HepG2 (cell line): Measurements from ENCODE around the gene PRR36. TPM values are rescaled to one million over a fixed set of nuclear protein-coding genes. Genes with fewer than 3 reads are reported as not detected.
A peak's percentile ranks its signal among the peaks of the same experiment; 100 is the strongest.

Experiments used
- ATRX ChIP-seq: sonication (generic); formaldehyde crosslinking; IDR thresholded peaks from 2 replicates; pipeline ENCODE4 v1.4.0; 2020; ENCODE audit warnings: missing genetic modification reagents, borderline replicate concordance
- EEA1 ChIP-seq: sonication (generic); formaldehyde crosslinking; IDR thresholded peaks from 2 replicates; pipeline ENCODE4 v1.5.1; 2020; ENCODE audit warnings: mild to moderate bottlenecking, missing genetic modification reagents, borderline replicate concordance
- HNRNPUL1 ChIP-seq: fragments of 200-400 bp; formaldehyde crosslinking; IDR thresholded peaks from 2 replicates; pipeline ENCODE4 v1.6.1; 2017; ENCODE audit warnings: low read depth, mild to moderate bottlenecking, low read length, moderate library complexity
- JARID2 ChIP-seq: sonication (generic); formaldehyde crosslinking; IDR thresholded peaks from 2 replicates; pipeline ENCODE4 v1.8.1; 2023; ENCODE audit warnings: missing genetic modification reagents, inconsistent platforms; ENCODE audit not compliant: insufficient replicate concordance
- JUN ChIP-seq: sonication (generic); formaldehyde crosslinking; IDR thresholded peaks from 2 replicates; pipeline ENCODE4 v1.4.0; 2020; ENCODE audit warnings: mild to moderate bottlenecking, missing genetic modification reagents
- JUND ChIP-seq: sonication (generic); formaldehyde crosslinking; IDR thresholded peaks from 2 replicates; pipeline ENCODE4 v1.8.0; 2022; ENCODE audit warnings: mild to moderate bottlenecking, missing genetic modification reagents
- MAFK ChIP-seq, 2 experiments: IDR thresholded peaks in 1 of 2; conservative IDR thresholded peaks in 1 of 2; 2 replicates each; pipeline ENCODE4 v1.6.1; 2011; ENCODE audit warnings: improper control_type of control experiment in 2 of 2, low read length in 2 of 2
- PITX1 ChIP-seq: sonication (generic); formaldehyde crosslinking; IDR thresholded peaks from 2 replicates; pipeline ENCODE4 v1.5.1; 2020; ENCODE audit warnings: mild to moderate bottlenecking, missing genetic modification reagents
- RXRA ChIP-seq: sonication (generic); formaldehyde crosslinking; IDR thresholded peaks from 2 replicates; pipeline ENCODE4 v1.5.1; 2020; ENCODE audit warnings: missing genetic modification reagents
- SIN3B ChIP-seq: fragments of 150-350 bp; IDR thresholded peaks from 2 replicates; pipeline ENCODE4 v1.6.1; 2014; ENCODE audit warnings: low read length
- SMC3 ChIP-seq: IDR thresholded peaks from 2 replicates; pipeline ENCODE4 v1.6.1; 2011; ENCODE audit warnings: low read length, improper control_type of control experiment
- SRF ChIP-seq: IDR thresholded peaks from 2 replicates; pipeline ENCODE4 v1.6.1; 2011; ENCODE audit warnings: mild to moderate bottlenecking, low read depth, low read length, moderate library complexity
- SRSF9 ChIP-seq: fragments of 200-400 bp; formaldehyde crosslinking; IDR thresholded peaks from 2 replicates; pipeline ENCODE4 v1.6.1; 2018; ENCODE audit warnings: borderline replicate concordance, mild to moderate bottlenecking, low read depth, low read length; ENCODE audit not compliant: insufficient read depth, poor library complexity, severe bottlenecking
- THAP11 ChIP-seq: IDR thresholded peaks from 2 replicates; pipeline ENCODE4 v1.6.1; 2016; ENCODE audit warnings: missing biosample characterization, missing genetic modification reagents
- ZNF224 ChIP-seq: sonication (generic); formaldehyde crosslinking; IDR thresholded peaks from 2 replicates; pipeline ENCODE4 v1.5.0; 2020; ENCODE audit warnings: mild to moderate bottlenecking, missing genetic modification reagents
- ZNF282 ChIP-seq: fragments of 450-650 bp; IDR thresholded peaks from 2 replicates; pipeline ENCODE4 v1.6.1; 2018; ENCODE audit not compliant: partially characterized antibody
- ZNF33A ChIP-seq: sonication (generic); formaldehyde crosslinking; IDR thresholded peaks from 2 replicates; pipeline ENCODE4 v1.5.1; 2020; ENCODE audit warnings: missing genetic modification reagents, mild to moderate bottlenecking, moderate library complexity, borderline replicate concordance
- ZNF543 ChIP-seq: sonication (generic); formaldehyde crosslinking; IDR thresholded peaks from 2 replicates; pipeline ENCODE4 v1.4.0; 2020; ENCODE audit warnings: mild to moderate bottlenecking, missing genetic modification reagents
- ZNF563 ChIP-seq: sonication (generic); formaldehyde crosslinking; IDR thresholded peaks from 2 replicates; pipeline ENCODE4 v1.8.0; 2022; ENCODE audit warnings: mild to moderate bottlenecking, moderate library complexity, missing genetic modification reagents
- ZNF569 ChIP-seq: sonication (generic); formaldehyde crosslinking; IDR thresholded peaks from 2 replicates; pipeline ENCODE4 v1.5.0; 2020; ENCODE audit warnings: mild to moderate bottlenecking, missing genetic modification reagents, moderate library complexity, borderline replicate concordance
- ZNF577 ChIP-seq: sonication (generic); formaldehyde crosslinking; IDR thresholded peaks from 2 replicates; pipeline ENCODE4 v1.4.0; 2020; ENCODE audit warnings: mild to moderate bottlenecking, low read depth, missing genetic modification reagents, borderline replicate concordance
- ZNF746 ChIP-seq: sonication (generic); formaldehyde crosslinking; IDR thresholded peaks from 2 replicates; pipeline ENCODE4 v1.8.0; 2022; ENCODE audit warnings: mild to moderate bottlenecking, missing genetic modification reagents
- ZNF781 ChIP-seq: sonication (generic); formaldehyde crosslinking; IDR thresholded peaks from 2 replicates; pipeline ENCODE4 v1.5.1; 2020; ENCODE audit warnings: borderline replicate concordance, mild to moderate bottlenecking, missing genetic modification reagents; ENCODE audit errors: not compliant biosample characterization
- ZZZ3 ChIP-seq: sonication (generic); formaldehyde crosslinking; IDR thresholded peaks from 2 replicates; pipeline ENCODE4 v1.4.0; 2020; ENCODE audit warnings: missing genetic modification reagents, mild to moderate bottlenecking, borderline replicate concordance
- polyA plus RNA-seq, 8 experiments: library from polyadenylated mRNA; depleted of rRNA in 3 of 8; stranded (reverse) in 7 of 8; unstranded in 1 of 8; fragments of >200 nt; fragmentation: Illumina TruSeq in 4 of 8; extraction: Trizol in 4 of 8; gene quantifications; 2 replicates each; pipeline versions ENCODE4 v1.2.1 to v1.2.3, GENCODE V29; 2011 to 2016; ENCODE audit warnings: low read depth in 4 of 8, missing spikeins in 1 of 8, mixed read lengths in 1 of 8; ENCODE audit not compliant: insufficient read depth in 1 of 8
- total RNA-seq, 5 experiments: library from RNA; depleted of rRNA; stranded (reverse); fragments of >200 nt; fragmentation: Illumina TruSeq; extraction: Trizol; gene quantifications; 2 replicates each; pipeline ENCODE4 v1.2.3, GENCODE V29; 2016; ENCODE audit warnings: low read depth in 1 of 5
- TF ChIP-seq, protein P1 (sequence below): sonication (generic); formaldehyde crosslinking; IDR thresholded peaks from 2 replicates; pipeline ENCODE4 v1.5.0; 2020; ENCODE audit warnings: mild to moderate bottlenecking, missing genetic modification reagents
- TF ChIP-seq, protein P2 (sequence below): IDR thresholded peaks from 2 replicates; pipeline ENCODE4 v1.6.1; 2016; ENCODE audit warnings: missing genetic modification reagents, missing compliant biosample characterization

PRR36 gene
- total and polyA plus RNA-seq, 2 of the 13 experiments (the other 11 are each of a cell fraction or from before 2014, with no cell fraction given): 0.07 to 0.17 TPM

DNA sequence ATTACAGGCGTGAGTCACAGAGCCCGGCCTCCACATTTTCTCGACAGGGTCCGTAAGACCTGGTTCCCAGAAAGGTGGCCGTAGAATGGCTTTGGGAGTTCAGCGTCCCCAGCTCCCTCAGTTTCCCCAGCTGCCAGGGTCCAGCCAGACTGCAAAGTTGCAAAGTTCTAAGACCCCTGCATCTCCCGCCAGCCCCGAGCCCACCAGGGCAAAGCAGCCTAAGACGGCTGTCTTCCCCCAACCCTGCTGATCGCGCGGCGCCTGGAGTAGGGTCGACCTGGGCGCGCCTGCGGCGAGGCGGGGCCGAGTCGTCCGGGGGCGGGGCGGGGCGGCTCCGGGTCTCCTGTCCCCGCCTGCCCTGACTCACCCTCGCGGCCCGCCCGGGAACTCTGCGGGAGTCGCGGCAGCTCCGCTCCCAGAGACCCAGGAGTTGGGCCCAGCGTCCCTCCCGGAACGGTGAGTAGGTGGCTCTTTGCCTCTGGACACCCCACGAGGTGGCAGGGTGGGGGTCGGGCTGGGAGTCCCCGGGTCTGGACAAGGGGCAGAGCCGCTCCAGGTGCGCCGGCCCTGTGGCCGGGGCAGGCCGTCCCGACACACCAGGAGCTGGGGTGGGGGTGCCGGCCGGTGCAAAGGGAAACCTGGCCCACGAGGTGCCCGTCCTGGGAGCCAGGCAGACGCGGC is 14.1 kb upstream of the PRR36 start, which contains the start of gene LRRC8E (continued):
- TF ChIP-seq, protein P1, sequence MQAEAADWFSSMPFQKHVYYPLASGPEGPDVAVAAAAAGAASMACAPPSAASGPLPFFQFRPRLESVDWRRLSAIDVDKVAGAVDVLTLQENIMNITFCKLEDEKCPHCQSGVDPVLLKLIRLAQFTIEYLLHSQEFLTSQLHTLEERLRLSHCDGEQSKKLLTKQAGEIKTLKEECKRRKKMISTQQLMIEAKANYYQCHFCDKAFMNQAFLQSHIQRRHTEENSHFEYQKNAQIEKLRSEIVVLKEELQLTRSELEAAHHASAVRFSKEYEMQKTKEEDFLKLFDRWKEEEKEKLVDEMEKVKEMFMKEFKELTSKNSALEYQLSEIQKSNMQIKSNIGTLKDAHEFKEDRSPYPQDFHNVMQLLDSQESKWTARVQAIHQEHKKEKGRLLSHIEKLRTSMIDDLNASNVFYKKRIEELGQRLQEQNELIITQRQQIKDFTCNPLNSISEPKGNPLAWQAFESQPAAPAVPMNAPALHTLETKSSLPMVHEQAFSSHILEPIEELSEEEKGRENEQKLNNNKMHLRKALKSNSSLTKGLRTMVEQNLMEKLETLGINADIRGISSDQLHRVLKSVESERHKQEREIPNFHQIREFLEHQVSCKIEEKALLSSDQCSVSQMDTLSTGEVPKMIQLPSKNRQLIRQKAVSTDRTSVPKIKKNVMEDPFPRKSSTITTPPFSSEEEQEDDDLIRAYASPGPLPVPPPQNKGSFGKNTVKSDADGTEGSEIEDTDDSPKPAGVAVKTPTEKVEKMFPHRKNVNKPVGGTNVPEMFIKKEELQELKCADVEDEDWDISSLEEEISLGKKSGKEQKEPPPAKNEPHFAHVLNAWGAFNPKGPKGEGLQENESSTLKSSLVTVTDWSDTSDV (CRISPR knock-in tag): no peak
- no peak for TF ChIP-seq SRSF9
- TF ChIP-seq RXRA (CRISPR knock-in tag): peak; percentile 30; the same call in 1 of the 2 replicates
- no peak for TF ChIP-seq MAFK (conservative IDR thresholded peaks at IDR 0.05 in 1 of 2, IDR thresholded peaks at IDR 0.05 in 1 of 2; ENCODE audit: low read length in 2 of 2)
- TF ChIP-seq ZNF577 (CRISPR knock-in tag): no peak
- no peak for TF ChIP-seq ZNF224 (CRISPR knock-in tag)
- no peak for TF ChIP-seq PITX1
- TF ChIP-seq EEA1 (CRISPR knock-in tag): no peak
- no peak for TF ChIP-seq ZNF33A (CRISPR knock-in tag)
- no peak for TF ChIP-seq SRF
- TF ChIP-seq SIN3B: no peak
- 0 out of 2 replicates have a peak, but pooled peaks have one; percentile 68 for TF ChIP-seq ZNF543 (CRISPR knock-in tag)
- TF ChIP-seq JUND: no peak
- TF ChIP-seq ZNF569 (CRISPR knock-in tag): no peak
- no peak for TF ChIP-seq JUN (CRISPR knock-in tag)
- no peak for TF ChIP-seq HNRNPUL1
- TF ChIP-seq ZNF563: no peak; the same call in 1 of the 2 replicates
- no peak for TF ChIP-seq ZNF282
- no peak for TF ChIP-seq ZZZ3
- TF ChIP-seq, protein P2, sequence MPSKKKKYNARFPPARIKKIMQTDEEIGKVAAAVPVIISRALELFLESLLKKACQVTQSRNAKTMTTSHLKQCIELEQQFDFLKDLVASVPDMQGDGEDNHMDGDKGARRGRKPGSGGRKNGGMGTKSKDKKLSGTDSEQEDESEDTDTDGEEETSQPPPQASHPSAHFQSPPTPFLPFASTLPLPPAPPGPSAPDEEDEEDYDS (CRISPR knock-in tag): peak; percentile 44; the same call in 1 of the 2 replicates
- TF ChIP-seq ATRX (CRISPR knock-in tag): no peak
- TF ChIP-seq THAP11: 0 out of 2 replicates have a peak, but pooled peaks have one; percentile 21
- no peak for TF ChIP-seq JARID2
- TF ChIP-seq ZNF781 (CRISPR knock-in tag): no peak
- no peak for TF ChIP-seq SMC3
- TF ChIP-seq ZNF746: no peak
